B cell (primary cell): ENCODE measurements around the gene NTPCR. TPM values are rescaled to one million over a fixed set of nuclear protein-coding genes. Genes with fewer than 3 reads are reported as not detected.

Experiments used
- ATAC-seq: fragments of 200-7000 bp; cut with Tn5 transposase; one replicate; pipeline ENCODE4 v1.10.0; 2021; ENCODE audit warnings: low read depth, mild to moderate bottlenecking, moderate number of reproducible peaks, moderate library complexity
- CTCF ChIA-PET: fragments of 350-600 bp; sonication (Branson Sonifier 250); formaldehyde crosslinking; loops from one replicate; lab custom pipeline; 2021; ENCODE audit warnings: antibody characterized with exemption, inconsistent platforms; lab: Charles Lee
- POLR2A ChIA-PET: fragments of 350-600 bp; sonication (Branson Sonifier 250); formaldehyde crosslinking; loops from one replicate; lab custom pipeline; 2021; ENCODE audit warnings: antibody characterized with exemption; lab: Charles Lee
- DNase-seq: peaks from one replicate; pipeline ENCODE4 v3.0.0; 2013
- H2AFZ ChIP-seq: 2 replicates; pipeline ENCODE4 v1.6.1; 2012; ENCODE audit warnings: mild to moderate bottlenecking, low read depth, low read length; ENCODE audit not compliant: insufficient read depth, poor library complexity, severe bottlenecking
- H3K27ac ChIP-seq, 2 donors: 1 replicate in 1 of 2; 2 replicates in 1 of 2; pipeline ENCODE4 v1.5.1; 2012 to 2013; ENCODE audit warnings: low read length in 2 of 2, mild to moderate bottlenecking in 2 of 2, moderate library complexity in 1 of 2
- H3K27me3 ChIP-seq, 4 experiments: fragments of 200-600 bp in 1 of 4; sonication (generic) in 1 of 4; replicated peaks in 1 of 4; 1 replicate in 2 of 4; 2 replicates in 2 of 4; pipeline versions ENCODE4 v1.6.1 to v1.7.0; 2013 to 2016; ENCODE audit warnings: low read length in 3 of 4, mild to moderate bottlenecking in 2 of 4, mixed read lengths in 1 of 4, moderate library complexity in 1 of 4; ENCODE audit not compliant: insufficient read depth in 4 of 4, control insufficient read depth in 3 of 4; ENCODE audit errors: control extremely low read depth in 1 of 4
- H3K36me3 ChIP-seq, 2 experiments: replicated peaks in 1 of 2; 1 replicate in 1 of 2; 2 replicates in 1 of 2; pipeline versions ENCODE4 v1.6.1 to v1.7.1; 2013; ENCODE audit warnings: low read length in 1 of 2; ENCODE audit not compliant: insufficient read depth in 2 of 2, control insufficient read depth in 1 of 2; ENCODE audit errors: control extremely low read depth in 1 of 2, extremely low read depth in 1 of 2
- H3K4me1 ChIP-seq, 2 donors: fragments of 200-600 bp in 1 of 2; sonication (generic) in 1 of 2; 1 replicate in 1 of 2; 2 replicates in 1 of 2; pipeline versions ENCODE4 v1.5.1 to v1.6.1; 2013 to 2017; ENCODE audit warnings: low read length in 2 of 2; ENCODE audit not compliant: control insufficient read depth in 2 of 2, insufficient read depth in 2 of 2
- H3K4me2 ChIP-seq: replicated peaks from 2 replicates; pipeline ENCODE3; 2012; ENCODE audit warnings: mild to moderate bottlenecking, low read depth, low read length; ENCODE audit not compliant: poor library complexity, severe bottlenecking
- H3K4me3 ChIP-seq, 5 experiments: fragments of 200-600 bp in 1 of 5; sonication (generic) in 1 of 5; 1 replicate in 3 of 5; 2 replicates in 2 of 5; pipeline versions ENCODE4 v1.5.1 to v1.7.0; 2011 to 2016; ENCODE audit warnings: low read length in 4 of 5, mild to moderate bottlenecking in 4 of 5, low read depth in 2 of 5, control low read depth in 1 of 5, moderate library complexity in 1 of 5; ENCODE audit not compliant: insufficient read depth in 1 of 5; ENCODE audit errors: control extremely low read depth in 1 of 5, extremely low read depth in 1 of 5
- H3K79me2 ChIP-seq: fragments of 200-600 bp; sonication (generic); one replicate; pipeline ENCODE4 v1.6.0; 2016; ENCODE audit warnings: low read length; ENCODE audit not compliant: control insufficient read depth, insufficient read depth
- H3K9ac ChIP-seq: fragments of 200-600 bp; sonication (generic); 2 replicates; pipeline ENCODE4 v1.6.1; 2017; ENCODE audit warnings: mild to moderate bottlenecking, low read length, moderate library complexity
- H3K9me3 ChIP-seq, 3 donors: one replicate each; pipeline versions ENCODE4 v1.6.1 to v1.7.1; 2013; ENCODE audit warnings: low read length in 2 of 3; ENCODE audit not compliant: control insufficient read depth in 2 of 3, insufficient read depth in 1 of 3; ENCODE audit errors: control extremely low read depth in 1 of 3
- H4K20me1 ChIP-seq: 2 replicates; pipeline ENCODE4 v1.6.0; 2012; ENCODE audit warnings: mild to moderate bottlenecking, low read length; ENCODE audit not compliant: insufficient read depth, control insufficient read depth, poor library complexity, severe bottlenecking
- H3K27ac Mint-ChIP-seq: one replicate; pipeline ENCODE4 v1.8.0; 2021; ENCODE audit warnings: mixed read lengths
- H3K27me3 Mint-ChIP-seq: one replicate; pipeline ENCODE4 v1.8.0; 2021; ENCODE audit warnings: mixed read lengths
- H3K4me1 Mint-ChIP-seq: one replicate; pipeline ENCODE4 v1.8.0; 2021; ENCODE audit warnings: mixed read lengths
- H3K4me3 Mint-ChIP-seq: one replicate; pipeline ENCODE4 v1.8.0; 2021; ENCODE audit warnings: mixed read lengths
- H3K9me3 Mint-ChIP-seq: one replicate; pipeline ENCODE4 v1.8.0; 2022; ENCODE audit warnings: mixed read lengths; ENCODE audit not compliant: insufficient read depth
- EZH2 ChIP-seq: IDR thresholded peaks from 2 replicates; pipeline ENCODE4 v1.6.1; 2012; ENCODE audit warnings: borderline replicate concordance, low read depth, mild to moderate bottlenecking, moderate library complexity, low read length; ENCODE audit not compliant: insufficient read depth, poor library complexity, severe bottlenecking
- WGBS: methylation state at CpG from one replicate; pipeline ENCODE4 v1.1.5; 2013; ENCODE audit warnings: missing lambda C conversion rate; ENCODE audit not compliant: insufficient coverage; 5-methylcytosine and 5-hydroxymethylcytosine counted together
- intact Hi-C: fragments of 100-400 bp; cut with micrococcal nuclease; formaldehyde crosslinking; loops from one replicate; pipeline ENCODE4 v1.10.0; 2022
- polyA plus RNA-seq: library from polyadenylated mRNA; depleted of rRNA; stranded (reverse); fragments of >200 nt; gene quantifications from 2 replicates; pipeline ENCODE4 v1.2.3, GENCODE V29; 2012
- total RNA-seq, 2 donors: library from RNA; stranded (reverse); fragments of 120-200 nt in 1 of 2; gene quantifications; 1 replicate in 1 of 2; 2 replicates in 1 of 2; pipeline versions ENCODE4 v1.2.3 to v1.2.4, GENCODE V29; 2013 to 2022
- TF ChIP-seq, protein P1 (sequence below): fragments of 200-600 bp; IDR thresholded peaks from one replicate; pipeline ENCODE4 v1.8.0; 2022; ENCODE audit warnings: antibody characterized with exemption, mild to moderate bottlenecking

Gene NTPCR
- total and polyA plus RNA-seq, 2 donors (not counting 1 experiment from before 2014, with no cell fraction given) = 7.6 to 16.5 TPM

- H3K9me3 Mint-ChIP-seq = peaks cover 11% of the 10 kb centered on the region
- Histone ChIP-seq H4K20me1 (no peaks in the 10 kb centered on the region), H2AFZ (no peak overlapping the region), H3K4me2 (no peak overlapping the region), H3K27ac (no peak overlapping the region), H3K9me3 (peaks cover 0 to 14% (median 8%) of the 10 kb centered on the region in 3 donors), H3K4me1 (no peaks in the 10 kb centered on the region), H3K9ac (no peak overlapping the region), H3K4me3 (no peak overlapping the region), H3K79me2 (no peaks in the 10 kb centered on the region), H3K27me3 (no peaks in the 10 kb centered on the region), H3K36me3 (no peaks in the 10 kb centered on the region)
- H3K4me3 Mint-ChIP-seq = no peak overlapping the region
- 91% methylated on average over 3 of the region's 3 CpGs for WGBS
- ATAC-seq = no peak
- POLR2A ChIA-PET = no interaction called here
- no peak overlapping the region for H3K27ac Mint-ChIP-seq
- DNase-seq = no peak
- H3K27me3 Mint-ChIP-seq = no peaks in the 10 kb centered on the region
- no peaks in the 10 kb centered on the region for H3K4me1 Mint-ChIP-seq
- CTCF ChIA-PET = no interaction called here
- intact Hi-C loops = no loop called here
- no peak for TF ChIP-seq EZH2
- TF ChIP-seq, protein P1, sequence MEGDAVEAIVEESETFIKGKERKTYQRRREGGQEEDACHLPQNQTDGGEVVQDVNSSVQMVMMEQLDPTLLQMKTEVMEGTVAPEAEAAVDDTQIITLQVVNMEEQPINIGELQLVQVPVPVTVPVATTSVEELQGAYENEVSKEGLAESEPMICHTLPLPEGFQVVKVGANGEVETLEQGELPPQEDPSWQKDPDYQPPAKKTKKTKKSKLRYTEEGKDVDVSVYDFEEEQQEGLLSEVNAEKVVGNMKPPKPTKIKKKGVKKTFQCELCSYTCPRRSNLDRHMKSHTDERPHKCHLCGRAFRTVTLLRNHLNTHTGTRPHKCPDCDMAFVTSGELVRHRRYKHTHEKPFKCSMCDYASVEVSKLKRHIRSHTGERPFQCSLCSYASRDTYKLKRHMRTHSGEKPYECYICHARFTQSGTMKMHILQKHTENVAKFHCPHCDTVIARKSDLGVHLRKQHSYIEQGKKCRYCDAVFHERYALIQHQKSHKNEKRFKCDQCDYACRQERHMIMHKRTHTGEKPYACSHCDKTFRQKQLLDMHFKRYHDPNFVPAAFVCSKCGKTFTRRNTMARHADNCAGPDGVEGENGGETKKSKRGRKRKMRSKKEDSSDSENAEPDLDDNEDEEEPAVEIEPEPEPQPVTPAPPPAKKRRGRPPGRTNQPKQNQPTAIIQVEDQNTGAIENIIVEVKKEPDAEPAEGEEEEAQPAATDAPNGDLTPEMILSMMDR = no peak
These were observed 41.8 kb downstream of the NTPCR start for GRCh38 chr1:232992227-232992626.

GRCh38 chr1:232993555-232993954 is 43.1 kb downstream of the NTPCR start:
- Mint-ChIP-seq H3K27ac (no peak overlapping the region), H3K4me3 (no peak overlapping the region), H3K9me3 (peaks cover 11% of the 10 kb centered on the region), H3K4me1 (no peaks in the 10 kb centered on the region), H3K27me3 (no peaks in the 10 kb centered on the region)
- Histone ChIP-seq H3K79me2 (no peaks in the 10 kb centered on the region), H3K4me2 (no peak overlapping the region), H3K27ac (no peak overlapping the region), H3K27me3 (no peaks in the 10 kb centered on the region), H4K20me1 (no peaks in the 10 kb centered on the region), H3K9me3 (peaks cover 0 to 14% (median 8%) of the 10 kb centered on the region in 3 donors), H2AFZ (no peak overlapping the region), H3K4me1 (no peaks in the 10 kb centered on the region), H3K36me3 (peaks cover 0 to 12% of the 10 kb centered on the region in 2 experiments), H3K4me3 (no peak overlapping the region), H3K9ac (no peak overlapping the region)
- intact Hi-C loops = no loop called here
- no peak for DNase-seq
- WGBS = 100% methylated on average over 2 of the region's 3 CpGs
- ATAC-seq = no peak
- ChIA-PET CTCF (no interaction called here), POLR2A (no interaction called here)
- TF ChIP-seq EZH2 = no peak
- TF ChIP-seq, protein P1 = no peak
